T1000 (cell line): Measurements from ENCODE around the gene DNM3.
"Not testable (repeated sequence)": the region's sequence is repeated elsewhere in the genome, so short reads cannot be mapped to it uniquely, and the experiment has no call there.

Source experiments
- DNase-seq: peaks from one replicate; lab custom pipeline; 2025; ENCODE audit warnings: mixed read lengths; lab: John Stamatoyannopoulos, UW

DNM3 gene

DNA sequence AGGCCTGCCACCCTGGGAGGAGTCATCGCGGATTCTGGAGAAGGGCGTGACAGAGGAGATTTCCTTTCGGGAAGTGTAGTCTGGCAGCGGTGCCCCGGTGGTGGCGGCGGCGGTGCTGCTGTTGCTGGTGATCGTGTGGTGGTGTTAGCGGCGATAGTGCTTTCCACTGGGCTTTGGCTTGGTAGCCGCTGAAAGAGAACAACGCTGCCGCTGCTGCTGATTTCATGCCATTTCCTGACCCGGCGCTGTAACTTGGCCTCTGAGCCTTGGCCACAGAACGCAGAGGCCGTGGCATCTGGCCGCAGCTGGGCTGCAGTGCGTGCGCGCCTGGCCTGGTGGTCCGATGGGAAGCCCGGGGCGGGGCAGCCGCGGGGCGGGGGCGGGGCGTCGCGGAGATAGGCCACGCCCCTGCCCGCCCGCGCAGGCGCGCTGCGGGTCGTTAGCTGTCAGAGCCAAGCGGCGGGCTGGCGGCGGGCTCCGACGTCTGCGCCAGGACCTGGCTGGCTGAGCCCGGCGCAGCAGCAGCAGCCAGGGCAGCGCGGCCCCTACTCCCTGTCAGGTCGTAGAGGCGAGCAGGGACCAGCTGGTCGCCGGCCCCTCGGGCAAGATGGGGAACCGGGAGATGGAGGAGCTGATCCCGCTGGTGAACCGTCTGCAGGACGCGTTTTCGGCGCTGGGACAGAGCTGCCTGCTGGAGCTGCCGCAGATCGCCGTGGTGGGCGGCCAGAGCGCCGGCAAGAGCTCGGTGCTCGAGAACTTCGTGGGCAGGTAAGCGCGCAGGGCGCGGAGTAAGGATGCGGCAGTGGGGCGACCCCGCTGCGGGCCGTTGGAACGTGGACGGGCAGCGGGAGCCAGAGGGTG lies at the start of gene DNM3:
Gene DNM3 (plus strand): TSS at position 449 of the 861 bp plus-strand sequence. CDS start 159 bp downstream, at position 608.
- DNase-seq, result peak; percentile 86

GRCh38 chr1:171792656-171793369 lies 48.5 kb upstream of the DNM3 start:
- DNase-seq, result no peak

DNA sequence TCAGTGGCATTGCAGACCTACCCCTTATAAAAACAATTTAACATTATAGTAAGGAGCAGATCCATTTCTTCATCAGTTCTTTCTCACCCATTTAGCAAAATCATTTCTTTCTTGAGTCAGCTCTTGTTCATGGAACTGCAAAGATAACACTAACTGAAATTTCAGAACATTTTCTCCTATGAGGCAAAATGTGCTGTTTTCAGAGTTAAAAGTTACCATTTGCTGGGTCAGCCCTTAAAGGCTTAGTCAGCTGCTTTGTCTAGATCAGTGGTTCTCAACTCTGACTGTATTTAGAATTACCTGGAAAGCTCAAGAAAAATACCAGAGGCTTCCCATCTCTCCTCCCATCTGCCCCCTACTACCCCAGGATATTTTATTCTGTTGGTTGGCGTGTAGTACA lies 47.7 kb upstream of the DNM3 start:
- DNase-seq, result no peak

DNA sequence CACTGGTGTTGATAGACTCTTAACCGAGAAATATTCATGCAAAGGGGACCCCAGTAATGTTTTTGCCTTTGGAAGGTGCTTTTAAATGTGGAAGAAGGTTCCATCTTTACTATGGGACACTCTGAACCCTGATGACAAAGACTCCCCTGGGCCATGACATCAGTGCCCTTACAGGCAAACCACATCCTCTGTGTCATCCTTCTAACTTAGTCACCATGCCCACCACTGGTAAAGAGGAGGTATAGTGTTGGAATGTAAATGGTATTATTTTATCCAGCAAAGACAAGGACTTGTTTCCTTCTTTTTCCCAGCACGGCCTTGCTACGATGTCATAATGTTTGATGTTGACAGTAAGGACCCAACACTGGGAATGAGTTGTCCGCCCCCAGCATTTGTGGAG lies 47.2 kb upstream of the DNM3 start:
- DNase-seq, result peak; percentile 66

DNA sequence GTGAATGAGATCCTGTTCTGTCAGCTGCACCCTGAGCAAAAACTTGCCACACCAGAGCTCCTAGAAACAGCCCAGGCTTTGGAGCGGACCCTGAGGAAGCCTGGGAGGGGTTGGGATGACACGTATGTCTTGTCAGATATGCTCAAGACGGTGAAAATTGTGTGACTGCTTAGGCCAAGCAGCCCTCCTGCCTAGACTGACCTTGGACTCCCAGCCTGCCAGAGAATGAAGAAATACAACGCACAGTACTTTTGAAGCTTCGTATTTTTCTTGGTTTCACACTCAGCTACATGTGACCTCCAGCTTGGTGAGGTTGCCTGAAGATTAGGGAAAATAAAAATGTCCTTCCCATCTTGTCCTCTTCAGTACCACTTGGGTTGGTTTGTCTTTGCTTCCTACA lies 44.7 kb upstream of the DNM3 start:
- DNase-seq, result no peak

DNA sequence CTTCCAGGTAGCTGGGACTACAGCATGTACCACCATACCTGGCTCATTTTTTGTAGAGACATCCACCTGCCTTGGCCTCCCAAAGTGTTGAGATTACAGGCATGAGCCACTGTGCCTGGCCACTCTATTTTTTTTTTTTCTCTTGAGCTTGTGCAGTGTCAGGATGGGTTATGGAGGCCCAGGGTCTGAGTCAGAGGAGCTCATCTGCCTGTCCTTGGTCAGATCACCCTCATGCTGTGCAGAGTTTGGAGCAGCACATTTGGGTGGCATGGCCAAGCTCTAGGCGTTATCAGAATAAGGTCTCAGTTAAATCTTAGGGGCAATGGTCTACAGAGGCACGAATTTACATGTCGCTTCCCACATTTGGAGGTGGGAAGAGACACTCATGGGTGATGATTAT lies 43.0 kb upstream of the DNM3 start:
- DNase-seq, result no peak

GRCh38 chr1:171798765-171799164 lies 42.5 kb upstream of the DNM3 start:
- no peak for DNase-seq

GRCh38 chr1:171799166-171799565 lies 42.1 kb upstream of the DNM3 start:
- DNase-seq, result no peak

DNA sequence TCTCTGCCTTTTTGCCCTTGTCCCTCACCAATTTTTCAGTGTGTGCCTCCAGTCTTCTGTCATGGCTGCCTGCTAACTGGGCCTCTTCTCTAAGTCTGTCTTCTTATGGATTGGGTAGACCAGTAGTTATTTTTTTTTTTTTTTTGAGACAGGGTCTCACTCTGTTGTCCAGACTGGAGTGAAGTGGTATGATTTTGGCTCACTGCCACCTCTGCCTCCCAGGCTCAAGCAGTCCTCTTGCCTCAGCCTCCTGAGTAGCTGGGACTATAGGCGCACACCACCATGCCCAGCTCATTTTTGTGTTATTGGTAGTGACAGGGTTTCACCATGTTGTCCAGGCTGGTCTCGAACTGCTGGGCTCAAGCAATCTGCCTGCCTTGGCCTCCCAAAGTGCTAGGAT lies 41.6 kb upstream of the DNM3 start:
- DNase-seq, result not testable (repeated sequence)

DNA sequence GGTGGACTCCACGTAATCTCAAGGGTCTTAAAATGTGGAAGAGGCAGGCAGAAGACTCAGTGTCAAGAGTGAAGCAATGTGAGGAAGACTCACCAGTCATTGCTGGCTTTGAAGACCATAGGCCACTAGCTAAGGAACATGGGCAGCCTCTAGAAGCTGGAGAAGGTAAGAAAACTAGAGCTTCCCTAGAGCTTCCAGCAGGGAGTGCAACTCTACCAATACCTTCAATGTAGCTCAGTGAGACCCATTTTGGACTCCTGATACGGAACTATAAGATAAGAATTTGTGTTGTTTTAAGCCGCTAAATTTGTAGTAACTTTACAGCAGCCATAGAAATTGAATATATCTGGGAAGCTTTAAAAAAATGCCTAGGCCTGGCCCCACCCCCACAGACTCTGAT lies 41.0 kb upstream of the DNM3 start:
- no peak for DNase-seq

DNA sequence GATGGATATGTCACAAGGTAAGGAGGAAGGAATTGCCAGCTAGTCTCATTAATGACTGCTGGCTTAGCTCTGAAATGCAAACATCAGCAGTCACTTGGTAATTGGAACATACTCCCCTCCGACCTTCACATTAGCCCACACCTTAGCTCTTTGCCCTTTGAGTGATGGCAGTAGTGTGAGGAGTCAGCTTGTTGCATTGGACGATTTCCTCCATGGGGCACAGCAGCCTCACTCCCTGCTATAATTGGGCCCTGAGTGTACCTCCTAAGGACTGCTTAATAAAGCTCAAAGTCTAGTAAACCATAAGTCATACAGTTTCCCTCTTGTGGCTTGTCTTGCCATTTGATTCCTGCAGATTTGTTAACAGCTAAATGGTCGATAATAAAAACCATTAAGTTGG lies 40.4 kb upstream of the DNM3 start:
- DNase-seq, result no peak

GRCh38 chr1:171801487-171801891 lies 39.8 kb upstream of the DNM3 start:
- no peak for DNase-seq

- DNase-seq, result no peak
These were observed 39.1 kb upstream of the DNM3 start for GRCh38 chr1:171802207-171802606.

DNA sequence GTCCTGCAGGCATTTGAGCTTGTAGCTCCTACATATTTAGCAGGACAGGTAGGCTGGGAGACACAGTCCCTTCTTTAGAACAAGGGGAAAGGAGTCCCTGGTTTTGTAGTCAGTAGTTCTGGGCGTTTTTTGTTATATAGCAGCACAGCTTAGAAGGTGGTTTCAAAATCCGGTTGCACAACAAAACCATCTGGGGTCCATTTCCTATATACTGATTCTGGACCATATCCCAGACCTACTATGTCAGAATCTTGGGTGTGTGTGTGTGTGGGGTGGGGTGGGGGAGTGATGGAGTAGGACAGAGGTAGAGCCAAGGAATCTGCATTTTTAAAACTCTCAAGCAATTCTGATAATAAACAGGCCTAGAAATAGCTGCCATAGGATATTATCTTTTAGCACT lies 38.3 kb upstream of the DNM3 start:
- DNase-seq, result no peak

DNA sequence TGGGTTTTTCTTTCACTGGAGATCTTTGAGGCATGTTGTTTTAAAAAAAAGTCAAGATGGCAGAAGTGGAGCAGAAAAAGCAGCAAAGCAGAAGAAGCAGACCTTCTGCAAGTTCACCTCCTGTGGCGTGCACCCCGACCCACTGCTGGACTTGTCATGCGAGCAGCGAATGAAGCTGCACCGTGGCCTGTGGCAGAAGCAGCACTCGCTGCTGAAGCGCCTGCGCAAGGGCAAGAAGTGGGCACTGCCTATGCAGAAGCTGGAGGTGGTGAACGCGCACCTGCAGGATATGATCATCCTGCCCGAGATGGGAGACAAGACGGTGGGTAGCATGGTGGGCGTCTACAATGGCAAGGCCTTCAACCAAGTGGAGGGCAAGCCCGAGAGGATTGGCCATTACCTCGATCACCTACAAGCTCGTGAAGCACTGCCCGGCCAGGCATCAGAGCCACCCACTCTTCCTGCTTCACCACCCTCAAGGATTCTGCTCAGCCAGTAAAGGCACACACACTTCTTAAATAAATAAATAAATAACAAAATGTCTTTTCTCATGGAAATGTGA lies 37.8 kb upstream of the DNM3 start:
- DNase-seq, result no peak

DNA sequence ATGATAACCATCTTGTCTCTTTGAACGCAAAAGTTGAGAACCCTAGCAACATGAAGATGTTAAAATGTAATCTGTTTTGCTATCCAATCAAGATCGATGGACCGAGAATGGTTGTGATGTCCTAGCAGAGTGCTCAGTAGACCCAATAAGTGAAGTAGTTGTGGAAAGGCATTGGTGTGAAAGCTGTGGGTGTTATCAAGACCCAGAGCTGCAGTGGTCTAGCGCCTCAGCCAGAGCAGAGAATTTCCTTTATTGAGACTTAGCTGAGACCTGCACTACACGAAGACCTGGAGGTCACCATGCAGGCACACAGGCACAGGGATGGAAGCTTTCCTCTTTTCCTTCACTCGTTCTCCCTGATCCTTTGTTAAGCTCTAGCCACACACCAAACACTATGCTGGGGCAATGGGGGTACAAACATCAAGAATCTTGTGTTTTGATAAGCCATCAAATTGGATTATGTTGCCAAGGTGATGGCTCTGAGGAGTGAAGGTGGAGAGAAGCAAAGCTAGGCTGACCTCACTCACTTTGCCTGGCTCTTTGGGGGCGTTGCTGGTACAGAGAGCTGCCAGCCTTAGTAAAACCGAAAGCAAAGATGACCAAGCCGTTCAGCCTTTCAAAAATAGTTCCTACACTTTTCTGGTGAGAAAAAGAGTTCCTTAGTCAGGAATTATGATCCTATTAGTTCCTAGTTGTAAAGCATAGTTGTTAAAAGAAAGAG lies 35.7 kb upstream of the DNM3 start:
- DNase-seq, result no peak

- no peak for DNase-seq
These were observed 33.7 kb upstream of the DNM3 start for GRCh38 chr1:171807556-171807955.

DNA sequence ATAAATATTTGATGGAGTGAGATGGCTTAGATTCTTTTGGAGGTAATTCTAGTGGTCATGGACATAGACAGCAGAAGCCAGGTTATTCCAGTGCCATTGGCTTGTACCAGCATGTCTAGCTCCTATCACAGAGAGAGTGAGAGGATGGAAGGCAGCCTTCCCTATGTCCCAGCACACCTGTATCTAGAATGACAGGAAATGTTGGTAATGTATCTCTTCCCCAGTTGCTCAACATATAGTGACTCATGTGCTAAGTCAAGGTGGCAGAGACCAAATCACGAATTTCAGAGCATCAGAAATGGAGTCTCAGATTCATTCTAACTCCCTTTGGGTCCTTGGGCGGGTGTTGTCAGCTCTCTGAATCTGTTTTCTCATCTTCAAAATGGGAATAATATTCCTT lies 31.5 kb upstream of the DNM3 start:
- no peak for DNase-seq

- DNase-seq, result no peak
These were observed 29.6 kb upstream of the DNM3 start for GRCh38 chr1:171811672-171812071.

- no peak for DNase-seq
These were observed 26.6 kb upstream of the DNM3 start for GRCh38 chr1:171814692-171815091.

- no peak for DNase-seq
These were observed 24.9 kb upstream of the DNM3 start for GRCh38 chr1:171816300-171816901.
